ENCODE measurements around the gene HLF.

Gene HLF

DNA sequence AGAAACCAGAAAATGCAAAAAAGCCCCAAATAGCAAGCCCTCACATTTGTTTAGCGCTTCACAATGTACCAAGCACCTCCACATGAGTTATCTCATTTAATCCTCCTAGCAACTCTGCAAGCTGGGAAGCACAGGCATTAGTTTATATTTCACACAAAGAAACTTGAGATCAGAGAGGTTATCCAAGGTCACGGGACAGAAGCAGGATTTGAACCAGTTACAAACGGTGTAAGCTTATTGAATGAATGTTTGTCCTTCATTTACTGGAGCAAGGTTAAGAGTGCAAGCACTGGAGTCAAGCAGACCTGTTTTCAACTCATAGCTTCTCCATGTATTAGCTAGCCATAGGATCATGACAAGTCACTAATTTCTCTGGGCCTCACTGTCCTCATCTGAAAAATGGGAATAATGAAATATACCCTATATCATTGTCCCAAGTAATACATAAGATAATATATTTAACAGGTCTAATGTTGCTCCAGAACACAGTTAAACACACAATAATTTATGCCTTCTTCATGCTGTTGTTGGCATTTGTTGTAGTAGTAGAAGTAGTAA is 6.1 kb upstream of the HLF start:
- no peak for DNase-seq (ENCODE audit: low spot score)

DNA sequence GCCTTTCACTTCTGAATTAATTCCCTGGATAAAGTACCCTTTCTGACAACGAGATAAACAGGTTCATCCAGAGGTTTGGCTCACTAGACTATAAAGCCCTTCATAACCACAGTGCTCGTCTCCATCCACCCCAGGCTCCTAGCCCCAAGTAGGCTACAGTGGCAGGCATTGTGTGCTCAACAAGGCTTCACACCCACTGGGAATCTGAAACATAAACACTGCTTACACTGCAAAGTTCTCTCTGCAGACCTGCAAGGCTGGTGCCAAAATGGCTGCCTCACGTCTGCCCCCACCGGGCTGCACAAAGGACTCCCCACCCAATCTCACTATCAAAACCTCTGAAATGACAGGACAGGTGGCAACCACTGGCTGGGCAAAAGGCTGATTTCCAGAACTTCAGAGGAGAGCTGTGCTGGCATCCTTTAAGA is 5.1 kb upstream of the HLF start:
- DNase-seq (ENCODE audit: low spot score) = no peak

DNA sequence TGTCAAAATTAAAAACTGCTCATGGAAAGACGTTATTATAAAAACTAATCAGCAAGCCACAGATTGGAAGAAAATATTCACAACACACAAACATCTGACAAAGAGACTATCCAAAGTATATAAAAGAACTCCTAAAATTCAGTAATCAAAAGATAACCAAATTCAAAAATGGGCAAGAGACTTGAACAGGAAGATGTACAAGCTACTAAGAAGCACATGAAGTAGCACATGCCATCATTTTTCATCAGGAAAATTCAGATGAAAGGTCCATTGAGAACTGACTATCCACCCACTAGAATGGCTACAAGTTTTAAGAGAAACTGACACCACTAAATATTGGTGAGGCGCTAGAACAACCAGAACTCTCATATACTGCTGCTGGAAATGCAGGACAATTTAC is 3.4 kb upstream of the HLF start:
- DNase-seq (ENCODE audit: low spot score) = no peak

DNA sequence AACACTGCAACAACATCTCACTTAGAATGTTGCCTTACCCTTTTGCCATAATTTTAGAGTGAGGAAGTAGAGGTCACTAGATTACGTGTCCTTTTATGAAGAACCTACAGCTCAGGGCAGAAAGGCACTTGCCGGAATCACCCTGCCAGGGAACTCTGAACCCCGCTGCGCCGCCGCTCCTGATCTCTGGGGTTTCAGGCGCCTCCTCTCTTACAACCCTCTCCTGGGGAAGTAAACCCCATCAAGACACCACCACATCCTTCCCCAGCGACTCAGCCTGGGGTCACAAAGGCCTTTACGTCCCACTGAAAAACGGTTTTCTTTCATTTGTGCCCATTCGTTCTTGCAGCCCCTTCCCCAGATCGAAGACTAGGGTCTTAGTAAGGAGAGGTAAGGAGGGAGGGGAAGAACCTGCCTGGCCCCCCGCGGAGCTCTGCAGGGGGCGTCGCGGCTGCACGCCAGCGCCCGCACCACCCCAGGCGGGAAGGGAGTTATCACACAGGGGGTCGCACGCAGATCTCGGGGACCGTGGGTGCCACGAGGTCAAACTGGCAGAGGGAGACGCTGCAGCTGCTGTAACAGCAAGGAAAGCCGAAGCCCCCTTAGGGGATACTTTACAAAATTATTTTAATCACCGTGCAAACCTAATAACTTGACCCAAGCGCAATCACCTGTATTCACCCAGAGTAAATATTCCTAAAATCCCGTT is 1.0 kb upstream of the HLF start:
- DNase-seq (ENCODE audit: low spot score) = no peak

DNA sequence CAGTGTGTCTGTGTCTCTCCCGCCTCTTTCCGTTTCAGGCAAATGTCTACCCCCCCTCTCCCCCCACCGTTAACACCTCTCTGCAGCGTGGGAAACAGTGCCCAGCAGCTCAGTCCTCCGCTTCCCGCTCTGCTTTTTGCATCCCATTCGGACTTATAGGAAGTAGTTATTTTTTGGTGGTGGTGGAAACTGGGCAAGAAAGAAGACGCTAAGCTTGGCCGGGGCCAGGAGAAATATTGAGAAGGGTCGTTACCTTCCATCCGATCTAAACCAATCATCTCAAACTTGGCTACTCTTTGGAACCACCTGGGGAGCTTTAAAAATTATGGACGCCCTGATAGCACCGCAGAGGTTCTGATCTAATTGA is 499 bp upstream of the HLF start:
- DNase-seq (ENCODE audit: low spot score) = no peak

DNA sequence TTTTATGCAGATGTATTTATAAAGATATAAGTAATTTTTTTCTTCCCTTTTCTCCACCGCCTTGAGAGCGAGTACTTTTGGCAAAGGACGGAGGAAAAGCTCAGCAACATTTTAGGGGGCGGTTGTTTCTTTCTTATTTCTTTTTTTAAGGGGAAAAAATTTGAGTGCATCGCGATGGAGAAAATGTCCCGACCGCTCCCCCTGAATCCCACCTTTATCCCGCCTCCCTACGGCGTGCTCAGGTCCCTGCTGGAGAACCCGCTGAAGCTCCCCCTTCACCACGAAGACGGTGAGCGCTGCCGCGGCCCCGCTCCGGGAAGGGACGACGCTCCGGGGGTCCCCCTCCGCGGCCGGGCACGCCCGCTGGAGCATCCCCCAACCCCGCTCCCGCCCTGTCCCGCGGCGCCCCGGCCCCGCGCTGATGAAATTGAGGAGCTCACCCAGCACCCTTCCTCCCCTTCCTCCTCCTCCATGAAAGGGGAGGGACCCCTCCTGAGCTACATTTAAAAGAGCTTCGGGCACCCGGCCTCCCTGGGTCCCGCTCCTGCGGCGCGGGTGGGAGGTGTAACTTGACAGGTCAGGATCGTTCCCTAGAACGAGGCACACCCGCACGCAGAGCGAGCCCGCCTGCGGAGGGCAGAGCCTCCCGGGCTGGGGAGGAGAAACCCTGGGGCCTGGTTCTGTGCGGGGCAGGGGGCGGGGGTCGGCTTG is 706 bp downstream of the HLF start:
- DNase-seq (ENCODE audit: low spot score) = no peak

DNA sequence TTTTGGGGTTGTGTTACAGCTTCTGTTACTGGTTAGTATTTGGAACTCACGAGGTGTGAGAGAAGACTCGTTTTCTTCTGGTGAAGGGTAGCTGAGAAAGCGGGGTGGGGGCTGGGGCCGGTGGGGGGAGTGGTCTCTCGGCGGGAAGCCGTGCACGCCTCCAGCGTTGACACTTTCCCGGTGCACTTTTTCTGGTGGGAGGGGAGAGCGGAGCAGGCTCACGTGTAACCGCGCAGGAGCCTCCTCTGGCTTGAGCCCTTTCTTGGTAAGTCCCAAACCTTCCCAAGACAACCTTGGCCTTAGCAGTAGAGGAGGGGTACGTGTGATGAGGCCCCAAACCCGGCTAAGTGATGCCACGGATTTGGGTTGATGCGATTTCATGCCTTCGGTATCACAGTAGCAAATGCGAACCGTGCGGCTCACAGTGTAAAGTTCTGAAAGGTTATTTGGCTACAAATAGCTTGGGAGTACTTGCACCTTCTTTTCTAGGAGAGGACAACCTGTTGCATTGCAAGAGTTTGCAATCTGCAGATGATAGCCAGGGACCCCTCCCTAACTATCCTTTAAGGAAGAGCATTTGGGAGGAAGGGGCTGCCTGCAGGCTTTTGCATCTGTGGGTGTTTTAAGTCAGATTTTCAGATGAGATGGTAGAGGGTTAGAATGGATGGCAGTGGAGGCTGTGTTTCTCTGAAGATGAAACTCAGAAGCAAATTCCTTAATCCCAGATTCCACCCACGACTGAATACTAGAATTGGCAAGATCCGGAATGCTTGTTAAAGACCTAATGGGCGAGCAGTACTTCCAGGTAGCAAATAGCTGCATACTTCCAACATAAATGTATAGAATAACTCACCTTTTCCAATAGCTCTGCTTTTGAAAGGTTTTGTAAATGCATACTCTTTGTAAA is 1.5 kb downstream of the HLF start:
- DNase-seq (ENCODE audit: low spot score) = no peak

DNA sequence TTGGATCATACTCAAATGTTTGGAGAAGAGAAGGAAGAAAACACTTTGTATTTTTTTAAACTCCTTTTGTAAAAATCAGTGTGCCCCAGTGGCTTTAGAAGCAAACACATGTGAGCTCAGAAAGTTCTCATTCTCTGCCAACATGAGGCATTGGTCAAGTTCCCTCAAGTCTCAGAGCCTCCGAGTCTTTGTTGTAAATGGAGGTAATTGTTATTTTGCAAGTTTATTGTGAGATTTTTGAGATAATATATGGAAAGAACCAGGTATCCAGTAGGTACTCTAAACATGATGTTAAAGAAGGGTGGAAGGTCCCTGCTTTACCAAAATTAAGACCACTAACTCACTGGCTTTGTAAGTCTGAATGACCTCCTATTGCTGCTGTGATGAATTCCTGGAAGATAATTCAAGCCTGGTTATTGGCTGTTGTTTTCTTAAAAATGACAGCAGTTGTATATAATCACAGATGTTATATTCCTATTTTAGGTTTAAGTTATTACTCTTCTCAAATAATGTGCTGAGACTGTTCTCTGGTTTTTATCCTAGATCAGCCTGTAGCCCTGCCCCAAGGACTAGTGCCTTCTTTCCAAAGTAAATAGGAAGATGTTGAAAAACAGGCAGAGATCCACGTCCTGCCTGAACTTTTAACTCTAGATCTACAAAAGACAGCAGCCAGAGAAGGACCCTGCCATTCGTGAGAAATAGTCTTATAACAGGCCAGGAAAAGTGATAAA is 2.4 kb downstream of the HLF start:
- DNase-seq (ENCODE audit: low spot score) = no peak

DNA sequence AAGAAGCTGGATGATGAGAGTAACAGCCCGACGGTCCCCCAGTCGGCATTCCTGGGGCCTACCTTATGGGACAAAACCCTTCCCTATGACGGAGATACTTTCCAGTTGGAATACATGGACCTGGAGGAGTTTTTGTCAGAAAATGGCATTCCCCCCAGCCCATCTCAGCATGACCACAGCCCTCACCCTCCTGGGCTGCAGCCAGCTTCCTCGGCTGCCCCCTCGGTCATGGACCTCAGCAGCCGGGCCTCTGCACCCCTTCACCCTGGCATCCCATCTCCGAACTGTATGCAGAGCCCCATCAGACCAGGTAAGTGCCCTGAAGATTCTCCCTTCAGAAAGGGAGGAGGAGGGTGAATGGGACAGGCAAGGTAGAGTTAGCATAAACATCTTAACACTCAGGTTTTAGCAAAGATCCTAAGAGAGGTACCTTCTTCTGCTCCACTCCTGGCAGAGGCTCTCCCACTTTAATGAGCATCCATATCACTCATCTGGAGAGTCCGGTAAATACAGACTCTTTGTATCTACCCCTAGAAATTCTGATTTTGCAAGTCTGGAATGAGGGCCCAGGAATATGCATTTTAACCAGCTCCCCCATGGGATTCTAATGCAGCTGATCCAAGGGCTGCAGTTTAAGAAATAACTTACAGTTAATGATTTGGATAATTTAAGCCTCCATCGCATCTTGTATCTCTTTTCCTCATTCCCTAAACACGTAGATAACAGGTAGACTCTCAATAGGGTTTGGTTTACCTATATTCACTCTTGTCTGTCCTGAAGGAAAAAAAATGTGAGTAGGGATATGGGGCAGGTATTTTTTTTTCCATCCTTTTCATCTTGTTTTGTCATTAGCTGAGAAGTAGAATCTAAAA is 3.3 kb downstream of the HLF start:
- DNase-seq (ENCODE audit: low spot score) = no peak

DNA sequence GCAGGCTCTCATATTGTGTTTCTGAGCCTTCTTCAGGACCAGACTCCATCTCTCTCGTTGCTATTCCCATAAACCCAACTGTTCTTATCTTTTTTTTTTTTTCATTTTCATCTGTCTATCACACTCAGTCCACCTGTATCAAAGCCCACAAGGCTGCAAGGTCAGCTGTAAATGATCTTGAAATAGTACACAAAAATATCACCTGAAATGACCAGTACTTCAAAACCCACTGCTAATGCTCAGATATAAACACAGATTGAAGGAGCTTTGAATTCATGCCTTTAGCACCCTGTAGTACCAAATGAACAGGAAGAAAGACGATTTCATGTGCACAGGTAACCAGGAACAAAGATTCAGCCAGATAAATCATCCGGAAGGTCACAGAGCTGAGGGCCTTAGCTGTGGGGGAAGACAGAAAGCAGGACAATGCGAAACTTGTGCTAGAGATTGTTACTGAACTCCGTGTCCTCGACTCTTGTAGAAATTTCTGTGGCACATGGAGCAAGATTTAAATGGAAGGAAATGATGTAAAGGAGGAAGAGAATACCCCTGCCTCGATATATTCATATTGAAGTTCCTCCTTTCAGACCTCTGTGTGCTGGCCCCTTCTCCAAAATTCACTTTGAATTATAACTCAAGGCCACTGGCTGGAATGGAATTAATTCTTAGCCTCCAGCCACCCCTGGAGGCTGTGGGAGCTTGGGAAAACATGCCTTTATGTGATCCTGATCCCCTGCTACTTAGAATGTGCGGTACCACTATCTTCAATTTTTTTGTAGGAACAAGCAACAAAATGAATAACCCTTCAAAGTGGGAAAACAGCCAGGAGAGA is 4.1 kb downstream of the HLF start:
- DNase-seq (ENCODE audit: low spot score) = no peak

DNA sequence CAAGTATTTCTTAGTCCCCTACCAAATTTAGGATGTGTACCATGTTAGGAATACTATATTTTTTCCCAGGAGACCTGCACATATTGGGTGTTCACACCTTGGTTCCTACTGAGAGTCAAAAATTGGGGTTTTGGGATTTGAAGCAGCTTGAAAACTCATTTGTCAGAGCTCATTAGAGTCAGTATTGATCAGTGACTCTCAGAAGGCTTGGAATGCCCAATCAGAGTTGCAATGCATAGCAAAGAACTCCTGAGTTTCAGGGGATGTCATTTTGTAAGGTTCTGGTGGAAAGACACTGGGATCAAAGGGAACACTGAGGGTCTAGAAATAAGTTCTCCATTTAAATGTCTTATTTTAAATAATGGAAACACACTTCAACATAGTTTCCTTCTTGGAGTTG is 5.1 kb downstream of the HLF start:
- DNase-seq (ENCODE audit: low spot score) = no peak

DNA sequence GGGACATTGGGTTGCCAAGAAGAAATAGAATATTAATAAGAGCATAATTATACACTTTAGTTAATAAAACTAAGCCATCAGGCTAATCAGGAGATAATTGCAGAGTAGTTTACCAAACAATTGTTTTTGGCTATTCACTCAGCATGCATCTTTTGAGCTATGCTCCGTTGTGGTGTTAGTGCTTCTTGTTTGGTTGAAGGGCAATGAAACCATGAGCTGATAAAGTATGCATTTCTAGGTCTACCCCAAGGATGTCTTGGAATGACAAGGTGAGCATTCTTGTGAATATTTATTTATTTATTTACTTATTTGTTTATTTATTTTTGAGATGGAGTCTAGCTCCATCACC is 6.4 kb downstream of the HLF start:
- no peak for DNase-seq (ENCODE audit: low spot score)

DNA sequence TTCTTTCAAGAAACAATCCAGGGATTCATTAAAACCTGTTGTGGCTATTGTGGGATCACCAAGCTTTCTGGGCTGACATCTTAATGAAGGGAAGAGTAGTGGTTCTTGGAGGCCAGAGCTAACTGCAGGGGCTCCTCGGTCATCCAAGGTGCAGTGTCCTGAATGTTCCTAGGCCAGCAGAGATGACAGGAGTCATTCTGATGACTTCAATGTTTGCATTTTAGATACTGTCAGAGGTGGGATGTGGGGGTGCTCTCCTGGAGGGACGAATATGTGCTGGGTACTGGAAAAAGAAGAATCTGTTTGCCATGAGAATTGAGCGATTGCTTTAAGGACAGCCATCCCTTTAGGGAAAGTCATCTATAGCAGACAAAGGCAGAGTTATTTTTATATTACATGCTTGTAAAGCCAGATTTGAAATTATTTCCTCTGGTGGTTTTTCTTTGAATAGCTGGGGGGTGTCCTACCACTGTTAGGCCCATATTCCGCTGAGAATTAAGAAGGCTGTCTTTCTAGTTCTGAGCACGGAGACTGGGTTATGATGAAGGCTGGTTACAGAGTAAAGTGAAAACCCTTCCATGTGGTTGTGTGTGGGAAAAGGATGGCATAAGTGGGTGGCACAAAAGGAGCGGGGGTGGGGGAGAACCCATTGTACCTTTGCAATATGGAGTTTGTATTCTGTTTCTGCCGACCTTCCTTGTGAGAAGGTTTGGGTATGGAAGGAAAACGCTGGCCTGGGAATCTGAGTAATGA is 7.4 kb downstream of the HLF start:
- DNase-seq (ENCODE audit: low spot score) = no peak

DNA sequence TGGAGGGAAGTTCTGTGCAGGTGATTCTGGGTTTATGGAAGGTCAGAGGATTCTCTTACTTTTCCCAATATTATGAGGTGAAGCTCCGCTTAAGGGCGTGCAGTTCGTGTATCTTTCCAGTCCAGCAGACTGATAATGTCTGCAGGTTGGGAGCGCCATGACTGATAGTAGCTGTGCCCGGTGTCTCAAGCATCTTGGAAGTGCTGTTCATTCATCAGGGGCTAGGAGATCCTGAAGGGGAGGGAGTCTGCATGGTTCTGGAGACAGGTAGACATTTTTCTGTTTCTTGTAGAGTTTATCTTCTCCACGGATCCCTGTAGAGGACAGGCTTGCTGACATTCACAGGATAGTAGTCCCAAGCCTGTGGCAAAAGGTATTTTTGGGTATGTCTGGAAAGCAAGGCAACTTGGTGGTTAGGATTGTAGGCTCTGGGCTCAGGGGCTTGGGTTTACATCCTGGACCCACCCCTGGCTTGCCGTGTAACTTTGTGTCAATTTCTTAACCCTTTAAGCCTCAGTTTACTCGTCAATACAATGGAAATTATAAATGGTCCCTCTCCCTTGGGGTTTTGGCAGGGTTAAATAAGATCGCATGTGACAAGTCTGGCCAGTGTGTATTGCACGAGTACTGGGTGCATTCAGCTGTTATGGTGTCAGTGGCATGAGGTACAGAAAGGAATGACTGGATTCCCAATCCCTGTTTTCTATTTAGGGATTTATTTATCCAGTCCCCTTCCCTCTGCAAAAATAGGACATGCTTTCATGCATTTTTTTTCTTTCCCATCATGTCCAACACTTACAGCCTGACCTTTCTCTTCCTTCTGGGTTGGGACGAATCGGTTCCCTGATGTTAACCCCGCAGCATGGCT is 8.2 kb downstream of the HLF start:
- DNase-seq (ENCODE audit: low spot score) = no peak

DNA sequence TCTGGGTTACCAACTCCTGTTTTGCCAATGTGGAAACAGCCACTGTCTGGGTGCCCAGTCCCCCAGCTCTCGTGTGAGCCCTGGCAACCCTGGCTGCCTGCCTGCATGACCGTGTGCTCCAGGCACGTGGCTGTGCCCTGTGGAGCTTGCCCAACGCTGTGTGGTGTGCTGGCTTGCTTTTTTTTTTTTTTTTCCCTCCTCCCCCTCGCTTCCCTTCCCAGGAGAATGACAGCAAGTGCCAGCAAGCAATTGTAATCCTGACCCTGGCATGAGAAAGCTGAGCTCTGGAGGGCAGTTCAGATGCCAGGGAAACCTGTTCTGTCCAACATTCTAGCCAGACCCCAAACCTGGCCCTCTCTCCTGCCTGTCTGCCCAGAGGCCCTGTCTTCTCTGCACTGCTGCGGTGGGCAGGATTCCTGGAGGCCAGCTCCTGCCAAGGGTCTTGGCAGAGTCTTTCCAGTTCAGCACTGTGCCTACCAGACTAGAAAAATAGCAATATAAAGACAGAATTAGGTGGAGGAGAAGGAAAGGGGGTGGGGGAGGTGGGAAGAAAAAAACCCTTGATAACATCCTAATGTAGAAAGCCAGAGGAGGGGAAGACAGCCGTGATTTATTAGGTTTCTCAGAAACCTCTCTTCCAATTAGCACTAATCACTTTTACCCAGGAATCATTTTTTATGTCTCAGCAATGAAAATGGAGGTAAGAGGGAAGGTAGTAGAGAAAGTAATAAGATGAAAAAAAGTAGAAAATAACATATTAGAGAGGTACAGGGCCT is 9.0 kb downstream of the HLF start:
- no peak for DNase-seq (ENCODE audit: low spot score)

DNA sequence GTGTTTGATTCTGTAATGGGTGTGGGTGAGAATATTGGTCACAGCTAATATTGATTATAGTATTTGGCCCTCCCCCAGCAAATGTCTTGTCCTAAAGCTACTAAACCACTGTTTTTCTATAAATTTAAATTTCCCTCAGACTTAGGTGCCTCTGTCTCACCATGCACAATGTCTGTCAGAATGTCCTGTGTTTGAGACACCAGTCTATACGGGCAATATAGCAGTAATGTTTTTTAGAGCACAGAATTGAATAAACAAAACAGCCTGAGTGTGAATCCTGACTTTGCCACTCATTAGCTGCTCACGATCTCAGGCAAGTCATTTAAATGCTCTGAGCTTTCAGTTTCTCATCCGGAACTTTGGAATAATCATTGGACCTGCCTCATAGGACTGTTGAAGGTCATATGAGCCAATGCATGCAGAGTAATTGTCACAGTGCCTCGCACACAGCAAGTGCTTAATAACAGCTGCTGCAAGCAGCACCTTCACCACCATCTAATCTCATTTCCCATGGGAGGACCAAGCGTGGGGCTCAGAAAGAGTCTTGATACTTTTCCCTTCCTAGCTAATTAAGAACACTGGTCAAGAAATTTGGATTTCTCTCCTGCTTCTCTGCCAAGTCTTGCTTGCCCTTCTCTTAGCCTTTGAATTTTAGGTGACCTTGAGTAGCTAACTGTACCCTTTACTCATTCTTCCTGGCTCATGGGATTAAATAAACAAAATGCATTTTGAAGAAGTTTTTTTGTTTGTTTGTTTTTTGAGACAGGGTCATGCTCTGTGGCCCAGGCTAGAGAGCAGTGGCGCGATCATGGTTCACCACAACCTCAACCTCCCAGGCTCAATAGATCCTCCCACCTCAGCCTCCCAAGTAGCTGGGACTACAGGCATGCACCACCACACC is 9.8 kb downstream of the HLF start:
- DNase-seq (ENCODE audit: low spot score) = no peak
